GM21447 (cell line): ENCODE measurements around the gene PMVK.

Source experiments
- ATAC-seq: cut with Tn5 transposase; IDR thresholded peaks from one replicate; pipeline ENCODE4 v1.9.1; 2021; ENCODE audit not compliant: unreplicated experiment

The PMVK gene

GRCh38 chr1:154967331-154967950 lies 30.9 kb upstream of the PMVK start:
- no peak for ATAC-seq

- ATAC-seq: no peak
These were observed 29.6 kb upstream of the PMVK start for GRCh38 chr1:154966111-154966510.

- ATAC-seq: no peak
These were observed 27.8 kb upstream of the PMVK start for GRCh38 chr1:154964359-154964758.

GRCh38 chr1:154963643-154964042 lies 27.1 kb upstream of the PMVK start:
- no peak for ATAC-seq

GRCh38 chr1:154962795-154963330 lies 26.3 kb upstream of the PMVK start:
- ATAC-seq: no peak

- peak; percentile 14 for ATAC-seq
These were observed 25.7 kb upstream of the PMVK start for GRCh38 chr1:154962156-154962749.

- ATAC-seq: peak; percentile 68
These were observed 25.0 kb upstream of the PMVK start, which contains the start of gene PYGO2 for GRCh38 chr1:154961207-154962155. TSS of gene PYGO2 (minus strand) at chr1:154961782. CDS start at chr1:154961576, 206 bp downstream.

- no peak for ATAC-seq
These were observed 24.1 kb upstream of the PMVK start for GRCh38 chr1:154960446-154961136.

- ATAC-seq: no peak
These were observed 22.9 kb upstream of the PMVK start for GRCh38 chr1:154959426-154959780.

- no peak for ATAC-seq
These were observed 22.3 kb upstream of the PMVK start for GRCh38 chr1:154958681-154959425.

- no peak for ATAC-seq
These were observed 21.5 kb upstream of the PMVK start for GRCh38 chr1:154958036-154958435.

- no peak for ATAC-seq
These were observed 20.7 kb upstream of the PMVK start for GRCh38 chr1:154957091-154957657.

- no peak for ATAC-seq
These were observed 20.0 kb upstream of the PMVK start for GRCh38 chr1:154956544-154956941.

GRCh38 chr1:154955718-154956543 lies 19.4 kb upstream of the PMVK start, which contains the start of gene PBXIP1:
TSS of gene PBXIP1 (minus strand) at chr1:154956099. CDS start at chr1:154953721, 2,378 bp downstream.
- peak; percentile 62 for ATAC-seq

GRCh38 chr1:154955039-154955717 lies 18.7 kb upstream of the PMVK start:
- ATAC-seq: peak; percentile 54

GRCh38 chr1:154954541-154954940 lies 18.0 kb upstream of the PMVK start:
- ATAC-seq: no peak

- no peak for ATAC-seq
These were observed 17.1 kb upstream of the PMVK start for GRCh38 chr1:154953611-154954038.

GRCh38 chr1:154952664-154953063 lies 16.1 kb upstream of the PMVK start:
- ATAC-seq: no peak
